Tibial nerve (tissue), 4 donors: ENCODE data around the gene PTPRK. TPM values are rescaled to one million over a fixed set of nuclear protein-coding genes. Genes with fewer than 3 reads are reported as not detected.
A peak's percentile ranks its signal among the peaks of the same experiment; 100 is the strongest.

Source experiments
- DNase-seq, 2 donors: peaks; one replicate each; pipeline ENCODE4 v3.0.0-alpha.2; 2019; ENCODE audit warnings: low spot score in 2 of 2
- H3K27ac ChIP-seq, 4 donors: fragments of 200-600 bp; sonication (generic) in 3 of 4; one replicate each; pipeline ENCODE4 v1.5.1; 2017 to 2019; ENCODE audit warnings: mild to moderate bottlenecking in 1 of 4
- H3K27me3 ChIP-seq, 2 donors: fragments of 200-600 bp; sonication (generic) in 1 of 2; one replicate each; pipeline versions ENCODE4 v1.5.1 to v1.6.0; 2017 to 2019
- H3K36me3 ChIP-seq, 3 donors: fragments of 200-600 bp; sonication (generic); one replicate each; pipeline ENCODE4 v1.5.1; 2018 to 2019
- H3K4me1 ChIP-seq, 4 donors: fragments of 200-600 bp; sonication (generic) in 3 of 4; one replicate each; pipeline ENCODE4 v1.5.1; 2017 to 2019
- H3K4me3 ChIP-seq, 4 donors: fragments of 200-600 bp; sonication (generic) in 3 of 4; one replicate each; pipeline ENCODE4 v1.5.1; 2017 to 2019; ENCODE audit warnings: mild to moderate bottlenecking in 1 of 4, moderate library complexity in 1 of 4
- H3K9me3 ChIP-seq, 4 donors: fragments of 200-600 bp; sonication (generic) in 3 of 4; one replicate each; pipeline ENCODE4 v1.5.1; 2017 to 2019
- EP300 ChIP-seq, 2 donors: sonication (generic); formaldehyde crosslinking; IDR thresholded peaks; one replicate each; pipeline ENCODE4 v1.6.1; 2017; ENCODE audit warnings: antibody characterized with exemption in 2 of 2, mild to moderate bottlenecking in 1 of 2
- POLR2A ChIP-seq, 2 donors: fragments of 450-650 bp; IDR thresholded peaks; one replicate each; pipeline ENCODE4 v1.6.1; 2017; ENCODE audit warnings: antibody characterized with exemption in 2 of 2, mild to moderate bottlenecking in 2 of 2, moderate library complexity in 2 of 2
- whole genome bisulfite sequencing, 2 donors: methylation state at CpG; one replicate each; pipeline ENCODE4 v1.1.5; 2018; 5-methylcytosine and 5-hydroxymethylcytosine counted together
- total RNA-seq, 4 donors: library from RNA; depleted of rRNA; stranded (reverse); fragments of >200 nt; gene quantifications; one replicate each; pipeline ENCODE4 v1.1.0, GENCODE V29; 2016
- TF ChIP-seq, protein P1 (sequence below), 5 experiments: fragments of 200-600 bp in 3 of 5; fragments of 450-650 bp in 2 of 5; sonication (generic) in 3 of 5; IDR thresholded peaks; one replicate each; pipeline ENCODE4 v1.5.1; 2016 to 2019; ENCODE audit warnings: antibody characterized with exemption in 5 of 5, mild to moderate bottlenecking in 3 of 5, moderate library complexity in 2 of 5

The PTPRK gene
- total RNA-seq, 4 donors from 2014 or later = 17.4 to 26.1 (median 21.2) TPM

DNA sequence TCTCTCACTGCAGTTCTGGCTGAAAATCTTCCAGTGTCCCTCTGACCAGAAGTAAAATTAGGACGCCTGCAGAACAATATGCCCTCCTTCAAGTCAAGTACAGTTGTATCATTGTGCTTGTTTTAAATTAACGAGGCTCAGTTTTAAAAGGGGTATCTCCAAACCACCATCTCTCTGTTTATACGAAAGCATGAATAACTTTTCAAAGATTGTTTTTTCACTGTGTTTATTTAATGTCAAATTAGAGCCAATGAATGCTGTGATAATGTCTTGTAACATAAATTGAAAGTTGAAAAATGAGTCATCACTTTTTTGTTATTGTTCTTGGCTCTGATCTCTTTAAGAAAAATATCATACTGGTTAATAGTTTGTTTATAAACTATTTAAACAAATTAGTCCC is 388.8 kb downstream of the PTPRK start:
- 20 to 24% methylated on average over 3 of the region's 3 CpGs for WGBS, 2 donors
- TF ChIP-seq, protein P1, sequence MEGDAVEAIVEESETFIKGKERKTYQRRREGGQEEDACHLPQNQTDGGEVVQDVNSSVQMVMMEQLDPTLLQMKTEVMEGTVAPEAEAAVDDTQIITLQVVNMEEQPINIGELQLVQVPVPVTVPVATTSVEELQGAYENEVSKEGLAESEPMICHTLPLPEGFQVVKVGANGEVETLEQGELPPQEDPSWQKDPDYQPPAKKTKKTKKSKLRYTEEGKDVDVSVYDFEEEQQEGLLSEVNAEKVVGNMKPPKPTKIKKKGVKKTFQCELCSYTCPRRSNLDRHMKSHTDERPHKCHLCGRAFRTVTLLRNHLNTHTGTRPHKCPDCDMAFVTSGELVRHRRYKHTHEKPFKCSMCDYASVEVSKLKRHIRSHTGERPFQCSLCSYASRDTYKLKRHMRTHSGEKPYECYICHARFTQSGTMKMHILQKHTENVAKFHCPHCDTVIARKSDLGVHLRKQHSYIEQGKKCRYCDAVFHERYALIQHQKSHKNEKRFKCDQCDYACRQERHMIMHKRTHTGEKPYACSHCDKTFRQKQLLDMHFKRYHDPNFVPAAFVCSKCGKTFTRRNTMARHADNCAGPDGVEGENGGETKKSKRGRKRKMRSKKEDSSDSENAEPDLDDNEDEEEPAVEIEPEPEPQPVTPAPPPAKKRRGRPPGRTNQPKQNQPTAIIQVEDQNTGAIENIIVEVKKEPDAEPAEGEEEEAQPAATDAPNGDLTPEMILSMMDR (IDR thresholded peaks at IDR 0.05) = no peak
- TF ChIP-seq EP300 (IDR thresholded peaks at IDR 0.05) = no peak
- no peak for TF ChIP-seq POLR2A (IDR thresholded peaks at IDR 0.05)
- no peaks in the 10 kb centered on the region for H3K9me3 ChIP-seq

DNA sequence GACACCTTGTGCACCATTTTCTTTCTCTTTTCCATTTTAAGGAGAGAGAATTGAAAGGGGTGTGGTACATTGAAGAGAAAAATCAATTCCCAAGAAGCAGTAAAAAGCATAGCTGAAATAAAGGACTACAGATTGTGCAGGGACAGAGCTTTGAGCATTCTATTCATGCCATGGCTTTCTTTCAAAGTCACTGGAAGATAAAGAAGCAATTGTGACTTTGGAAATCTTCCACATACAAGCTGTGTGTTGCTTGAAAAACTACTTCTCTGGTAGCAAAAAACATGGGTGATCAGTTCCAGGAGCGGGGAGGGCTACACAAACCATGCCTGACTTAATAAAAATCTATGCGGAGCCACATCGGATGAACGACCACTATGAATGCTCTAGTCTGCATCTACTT is 389.4 kb downstream of the PTPRK start:
- Histone ChIP-seq H3K9me3 (no peaks in the 10 kb centered on the region), H3K27ac (no peak overlapping the region), H3K4me3 (peak overlapping the region in 1 of 4 donors; percentile 18), H3K27me3 (no peaks in the 10 kb centered on the region), H3K4me1 (peaks cover 0 to 21% (median 2%) of the 10 kb centered on the region in 4 donors), H3K36me3 (no peaks in the 10 kb centered on the region)
- no peak for DNase-seq
- whole genome bisulfite sequencing, 2 donors = 39 to 45% methylated on average over 4 of the region's 4 CpGs
- TF ChIP-seq EP300 (IDR thresholded peaks at IDR 0.05) = no peak
- no peak for TF ChIP-seq POLR2A (IDR thresholded peaks at IDR 0.05)
- TF ChIP-seq, protein P1 (IDR thresholded peaks at IDR 0.05) = no peak

More for the DNA sequence above, 388.8 kb downstream of the PTPRK start:
- DNase-seq = no peak
- Histone ChIP-seq H3K4me1 (peaks cover 0 to 21% (median 2%) of the 10 kb centered on the region in 4 donors), H3K27ac (no peak overlapping the region), H3K27me3 (no peaks in the 10 kb centered on the region), H3K4me3 (peak overlapping the region in 1 of 4 donors; percentile 18), H3K36me3 (no peaks in the 10 kb centered on the region)

DNA sequence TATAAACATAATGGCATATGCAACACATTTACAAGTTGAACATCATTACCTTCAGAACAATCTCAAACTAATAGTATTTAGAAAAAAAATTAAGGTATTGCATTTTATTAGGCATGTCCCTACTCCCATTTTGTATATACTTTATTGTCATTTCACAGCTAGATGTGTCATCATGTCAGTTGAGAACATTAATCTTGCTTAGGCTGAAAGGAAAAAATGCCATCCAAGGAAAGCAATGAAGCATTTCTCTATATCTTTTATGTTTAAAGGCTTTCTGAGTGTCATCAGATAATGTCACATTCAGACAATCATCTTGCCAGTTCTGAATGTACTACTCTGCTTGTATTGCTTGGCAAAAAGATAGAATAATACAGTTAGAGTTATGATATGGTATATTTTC is 390.7 kb downstream of the PTPRK start:
- H3K4me1 ChIP-seq = peaks cover 0 to 21% (median 2%) of the 10 kb centered on the region in 4 donors
- H3K9me3 ChIP-seq = no peaks in the 10 kb centered on the region
- H3K4me3 ChIP-seq = no peak overlapping the region
- DNase-seq = no peak
- no peak for TF ChIP-seq POLR2A (IDR thresholded peaks at IDR 0.05)
- H3K27ac ChIP-seq = no peak overlapping the region
- no peaks in the 10 kb centered on the region for H3K36me3 ChIP-seq
- no peaks in the 10 kb centered on the region for H3K27me3 ChIP-seq

DNA sequence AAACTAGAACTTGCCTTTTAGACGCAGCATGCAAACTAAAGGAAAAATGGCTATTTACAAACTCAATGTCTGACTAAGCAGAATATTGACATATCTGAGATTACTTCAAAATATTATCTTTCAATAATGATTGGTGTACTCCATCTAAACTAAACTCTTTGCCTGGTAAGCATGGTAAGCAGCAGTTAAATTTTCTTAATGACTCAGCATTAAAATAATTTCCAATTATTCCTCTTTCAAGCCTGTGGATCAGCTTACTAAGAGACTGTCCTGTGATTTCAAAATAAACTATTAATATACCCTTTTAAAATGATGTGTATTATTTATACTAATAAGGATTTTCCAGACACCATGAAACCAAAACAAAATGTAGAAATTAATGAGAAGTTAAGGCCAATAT is 392.7 kb downstream of the PTPRK start:
- Histone ChIP-seq H3K36me3 (no peaks in the 10 kb centered on the region), H3K4me3 (no peak overlapping the region), H3K27me3 (no peaks in the 10 kb centered on the region), H3K27ac (no peak overlapping the region), H3K9me3 (no peaks in the 10 kb centered on the region), H3K4me1 (peaks cover 0 to 21% (median 2%) of the 10 kb centered on the region in 4 donors)
- TF ChIP-seq POLR2A (IDR thresholded peaks at IDR 0.05) = no peak
- TF ChIP-seq, protein P1 (IDR thresholded peaks at IDR 0.05) = no peak
- TF ChIP-seq EP300 (IDR thresholded peaks at IDR 0.05) = no peak
- no peak for DNase-seq
- 96 to 97% methylated on average over 1 of the region's 1 CpG for WGBS, 2 donors

DNA sequence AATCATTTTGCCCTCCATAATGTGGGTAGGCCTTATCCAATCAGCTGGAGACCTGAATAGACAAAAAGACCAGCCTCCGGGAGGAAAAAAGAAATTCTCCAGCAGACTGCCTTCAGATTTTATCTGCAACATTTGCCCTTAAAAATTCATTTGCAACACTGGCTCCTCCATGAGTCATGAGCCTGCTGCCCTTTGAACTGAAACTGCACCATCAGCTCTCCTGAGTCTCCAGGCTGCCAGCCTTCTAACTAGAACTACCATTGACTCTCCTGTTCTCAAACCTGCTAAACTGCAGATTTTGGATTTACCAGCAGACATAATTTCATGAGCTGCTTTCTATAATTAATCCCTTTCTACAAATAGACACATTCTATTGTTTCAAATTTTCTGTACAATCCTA is 395.7 kb downstream of the PTPRK start:
- WGBS, 2 donors = 72 to 92% methylated on average over 1 of the region's 1 CpG
- Histone ChIP-seq H3K27me3 (no peaks in the 10 kb centered on the region), H3K9me3 (no peaks in the 10 kb centered on the region), H3K36me3 (no peaks in the 10 kb centered on the region), H3K4me1 (no peaks in the 10 kb centered on the region), H3K27ac (no peak overlapping the region), H3K4me3 (no peak overlapping the region)
- no peak for DNase-seq
- TF ChIP-seq EP300 (IDR thresholded peaks at IDR 0.05) = no peak
- TF ChIP-seq POLR2A (IDR thresholded peaks at IDR 0.05) = no peak
- TF ChIP-seq, protein P1 (IDR thresholded peaks at IDR 0.05) = no peak

DNA sequence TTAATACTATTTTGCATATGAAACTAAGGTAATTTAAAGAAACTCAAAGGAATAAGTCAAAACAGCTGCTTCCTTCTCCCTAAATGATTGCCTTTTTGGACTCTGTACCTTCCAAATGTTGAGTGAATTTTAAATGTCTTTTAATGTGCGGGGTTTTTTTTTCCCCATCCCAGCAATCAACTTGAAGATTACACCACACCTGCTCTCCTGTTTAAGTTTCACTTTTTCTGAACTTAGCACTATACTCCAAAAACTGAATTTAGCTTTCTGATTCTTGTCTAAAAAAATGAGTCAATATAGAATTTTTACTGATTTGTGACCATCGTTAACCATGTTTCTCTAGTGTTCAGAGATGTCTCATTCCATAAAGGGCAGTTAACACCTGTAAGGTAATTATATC is 398.8 kb downstream of the PTPRK start:
- Histone ChIP-seq H3K27me3 (no peaks in the 10 kb centered on the region), H3K9me3 (no peaks in the 10 kb centered on the region), H3K27ac (no peak overlapping the region), H3K4me1 (no peaks in the 10 kb centered on the region), H3K4me3 (no peak overlapping the region), H3K36me3 (no peaks in the 10 kb centered on the region)
- TF ChIP-seq, protein P1 (IDR thresholded peaks at IDR 0.05) = no peak
- TF ChIP-seq POLR2A (IDR thresholded peaks at IDR 0.05) (no peak), EP300 (IDR thresholded peaks at IDR 0.05) (no peak)
- DNase-seq = no peak
- WGBS, 2 donors = 89 to 95% methylated on average over 2 of the region's 2 CpGs
